ENCODE results near the gene TAS1R1.
"Not testable (repeated sequence)": the region's sequence is repeated elsewhere in the genome, so short reads cannot be mapped to it uniquely, and the experiment has no call there.

Gene TAS1R1

DNA sequence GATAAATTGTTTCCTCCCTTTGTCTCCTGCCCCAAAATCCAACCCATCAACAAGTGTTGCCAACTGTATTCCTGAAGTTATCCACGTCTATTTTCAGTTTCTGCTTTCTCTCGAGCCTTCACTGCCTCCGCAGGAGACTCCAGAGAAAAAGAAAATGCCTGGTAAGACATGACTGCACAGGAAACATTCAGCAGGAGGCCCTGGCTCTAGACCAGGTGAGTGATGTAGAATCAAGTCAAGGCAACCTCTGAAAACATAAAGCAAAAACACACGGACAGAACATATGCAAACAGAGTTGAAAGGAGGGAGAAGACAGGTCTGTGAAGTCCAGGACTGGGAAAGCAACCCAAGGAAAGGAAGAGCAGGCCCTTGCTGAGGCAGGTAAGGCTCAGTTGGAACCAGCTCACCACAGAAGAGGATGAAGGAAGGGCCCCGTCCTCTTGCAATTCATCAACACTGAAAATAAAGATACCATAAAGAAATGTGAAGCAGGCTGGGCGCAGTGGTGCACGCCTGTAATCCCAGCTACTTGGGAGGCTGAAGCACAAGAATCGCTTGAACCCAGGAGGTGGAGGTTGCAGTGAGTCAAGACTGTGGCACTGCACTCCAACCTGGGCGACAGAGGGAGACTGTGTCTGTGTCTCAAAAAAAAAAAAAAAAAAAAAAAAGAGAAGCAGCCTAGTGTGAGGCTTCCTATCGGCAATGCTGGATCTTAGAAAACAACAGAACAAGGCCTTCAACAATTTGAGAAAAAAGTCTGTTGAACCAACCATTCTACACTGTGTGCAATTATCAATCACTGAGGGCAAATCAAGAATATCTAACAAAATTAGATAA lies 9.6 kb upstream of the TAS1R1 start:
- no peak overlapping the region for H3K27ac ChIP-seq (ENCODE audit: low read length)
- H3K27me3 ChIP-seq (ENCODE audit: control insufficient read depth in 1 of 2, insufficient read depth in 2 of 2, low read length in 2 of 2), result no peaks in the 10 kb centered on the region
- H3K9ac ChIP-seq (ENCODE audit: low read length in 2 of 2), result no peak overlapping the region
- H3K36me3 ChIP-seq (ENCODE audit: control insufficient read depth in 2 of 2, insufficient read depth in 2 of 2, low read length in 2 of 2), result peaks cover 35 to 49% of the 10 kb centered on the region in 2 donors
- H3K4me3 ChIP-seq (ENCODE audit: low read length in 2 of 2), result no peak overlapping the region
- no peaks in the 10 kb centered on the region for H3K9me3 ChIP-seq (ENCODE audit: control insufficient read depth in 2 of 2, low read length in 2 of 2)
- no peaks in the 10 kb centered on the region for H3K4me1 ChIP-seq (ENCODE audit: control insufficient read depth, insufficient read depth, low read length)

DNA sequence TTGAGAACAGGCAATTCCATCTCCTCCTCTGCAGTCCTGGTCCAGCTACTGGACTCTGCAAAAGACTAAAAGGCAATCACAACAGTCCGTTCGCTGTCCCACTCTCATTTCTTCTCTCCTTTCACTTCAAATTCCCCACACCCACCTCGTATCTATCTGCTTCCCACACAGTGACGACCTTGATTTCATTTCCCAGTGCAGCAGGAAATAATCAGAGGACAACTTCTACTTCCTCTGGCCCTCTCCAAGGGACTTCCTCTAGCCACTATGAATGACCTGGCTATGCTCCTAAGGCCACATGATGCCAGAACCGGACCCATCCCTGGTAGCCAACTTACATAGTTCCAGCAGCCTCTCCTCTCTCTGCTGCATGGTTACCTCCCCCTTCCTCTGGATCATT lies 8.8 kb upstream of the TAS1R1 start:
- no peak overlapping the region for H3K4me3 ChIP-seq (ENCODE audit: low read length in 2 of 2)
- H3K27ac ChIP-seq (ENCODE audit: low read length), result no peak overlapping the region
- H3K4me1 ChIP-seq (ENCODE audit: control insufficient read depth, insufficient read depth, low read length), result no peaks in the 10 kb centered on the region
- H3K9ac ChIP-seq (ENCODE audit: low read length in 2 of 2), result no peak overlapping the region
- peaks cover 33 to 47% of the 10 kb centered on the region in 2 donors for H3K36me3 ChIP-seq (ENCODE audit: control insufficient read depth in 2 of 2, insufficient read depth in 2 of 2, low read length in 2 of 2)
- H3K9me3 ChIP-seq (ENCODE audit: control insufficient read depth in 2 of 2, low read length in 2 of 2), result no peaks in the 10 kb centered on the region
- H3K27me3 ChIP-seq (ENCODE audit: control insufficient read depth in 1 of 2, insufficient read depth in 2 of 2, low read length in 2 of 2), result no peaks in the 10 kb centered on the region

DNA sequence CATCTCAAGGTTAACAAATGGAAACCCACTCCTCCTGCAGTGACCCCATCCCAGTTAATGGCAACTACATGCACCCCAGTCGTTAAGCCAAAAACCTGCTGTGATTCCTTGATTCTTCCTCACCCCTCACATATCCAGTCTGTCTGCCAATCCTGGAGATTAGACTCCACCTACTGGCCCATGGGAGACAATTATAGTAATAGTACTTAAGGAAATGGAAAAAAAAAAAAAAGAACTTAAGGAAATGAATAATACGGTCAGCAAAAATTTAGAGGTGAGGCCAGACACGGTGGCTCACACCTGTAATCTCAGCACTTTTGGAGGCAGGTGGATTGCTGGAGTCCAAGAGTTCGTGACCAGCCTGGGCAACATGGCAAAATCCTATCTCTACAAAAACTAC lies 7.8 kb upstream of the TAS1R1 start:
- Histone ChIP-seq H3K4me1 (ENCODE audit: control insufficient read depth, insufficient read depth, low read length) (no peaks in the 10 kb centered on the region), H3K27me3 (ENCODE audit: control insufficient read depth in 1 of 2, insufficient read depth in 2 of 2, low read length in 2 of 2) (no peaks in the 10 kb centered on the region), H3K4me3 (ENCODE audit: low read length in 2 of 2) (no peak overlapping the region), H3K9ac (ENCODE audit: low read length in 2 of 2) (no peak overlapping the region), H3K36me3 (ENCODE audit: control insufficient read depth in 2 of 2, insufficient read depth in 2 of 2, low read length in 2 of 2) (peaks cover 33 to 43% of the 10 kb centered on the region in 2 donors), H3K27ac (ENCODE audit: low read length) (no peak overlapping the region), H3K9me3 (ENCODE audit: control insufficient read depth in 2 of 2, low read length in 2 of 2) (no peaks in the 10 kb centered on the region)

DNA sequence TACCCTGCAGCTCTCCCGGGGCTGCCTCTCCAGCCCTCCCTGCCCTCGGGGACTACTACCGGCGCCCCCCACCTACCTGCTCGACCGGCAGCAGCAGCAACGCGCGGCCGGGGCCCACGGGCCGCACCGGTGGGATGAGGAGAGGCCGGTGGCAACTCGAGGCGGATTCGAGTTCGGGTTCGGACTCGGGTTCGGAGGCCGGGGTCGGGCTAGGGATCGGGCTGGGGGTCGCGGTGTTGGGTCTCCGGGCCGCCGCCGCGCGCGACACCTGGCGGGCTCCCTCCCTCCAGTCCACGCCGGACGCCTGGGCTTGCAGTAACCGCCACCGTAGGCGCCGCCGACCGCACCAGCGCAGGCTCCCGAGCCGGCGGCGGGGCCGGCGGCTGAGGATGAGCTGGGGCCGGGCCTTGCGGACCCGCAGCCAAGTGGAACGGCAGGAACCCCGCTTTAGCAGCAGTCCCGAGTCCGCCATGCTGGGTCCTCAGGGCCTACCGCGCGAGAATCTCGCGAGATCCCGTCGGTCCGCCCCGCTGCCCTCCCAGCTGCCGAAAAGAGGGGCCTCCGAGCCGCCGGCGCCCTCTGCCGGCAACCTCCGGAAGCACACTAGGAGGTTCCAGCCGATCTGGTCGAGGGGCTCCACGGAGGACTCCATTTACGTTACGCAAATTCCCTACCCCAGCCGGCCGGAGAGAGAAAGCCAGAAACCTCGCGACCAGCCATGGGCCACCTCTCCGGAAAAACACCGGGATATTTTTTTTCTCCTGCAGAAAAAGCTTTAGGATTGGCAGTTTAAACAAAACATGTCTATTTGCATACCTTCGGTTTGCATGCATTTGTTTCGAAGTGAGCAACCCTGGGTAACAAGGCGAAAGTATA lies 838 bp upstream of the TAS1R1 start, which contains the start of gene NOL9:
NOL9 (minus strand) TSS at position 483 of the 876 bp plus-strand sequence; CDS start at position 472, 11 bp downstream.
- peak within 1 kb of the TSS; percentile 73 for H3K27ac ChIP-seq (ENCODE audit: low read length)
- H3K27me3 ChIP-seq (ENCODE audit: control insufficient read depth in 1 of 2, insufficient read depth in 2 of 2, low read length in 2 of 2), result no peaks in the 10 kb centered on the region
- peak within 1 kb of the TSS; percentile 84 to 91 for H3K4me3 ChIP-seq (ENCODE audit: low read length in 2 of 2)
- H3K9ac ChIP-seq (ENCODE audit: low read length in 2 of 2), result peak within 1 kb of the TSS; percentile 94 to 97
- no peaks in the 10 kb centered on the region for H3K9me3 ChIP-seq (ENCODE audit: control insufficient read depth in 2 of 2, low read length in 2 of 2)
- H3K36me3 ChIP-seq (ENCODE audit: control insufficient read depth in 2 of 2, insufficient read depth in 2 of 2, low read length in 2 of 2), result peaks cover 4 to 5% of the 10 kb centered on the region in 2 donors
- peaks cover 19% of the 10 kb centered on the region for H3K4me1 ChIP-seq (ENCODE audit: control insufficient read depth, insufficient read depth, low read length)

DNA sequence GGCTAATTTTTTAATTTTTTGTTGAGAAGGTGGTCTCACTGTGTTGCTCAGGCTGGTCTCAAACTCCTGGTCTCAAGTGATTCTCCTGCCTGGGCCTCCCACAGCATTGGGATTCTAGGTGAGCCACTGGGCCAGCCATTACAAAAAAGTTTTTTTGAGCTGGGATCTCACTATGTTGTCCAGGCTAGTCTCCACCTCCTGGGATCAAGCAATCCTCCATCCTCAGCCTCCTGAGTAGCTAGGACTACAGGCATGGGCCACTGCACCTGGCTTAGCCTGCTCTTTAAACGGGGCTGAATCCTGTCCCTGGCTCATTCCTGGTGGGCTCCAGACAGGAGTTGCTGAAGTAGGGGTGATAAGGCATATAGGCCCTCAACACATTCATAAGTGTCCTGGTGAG lies 2.5 kb downstream of the TAS1R1 start:
- no peak overlapping the region for H3K4me3 ChIP-seq (ENCODE audit: low read length in 2 of 2)
- no peaks in the 10 kb centered on the region for H3K36me3 ChIP-seq (ENCODE audit: control insufficient read depth in 2 of 2, insufficient read depth in 2 of 2, low read length in 2 of 2)
- H3K9me3 ChIP-seq (ENCODE audit: control insufficient read depth in 2 of 2, low read length in 2 of 2), result no peaks in the 10 kb centered on the region
- no peaks in the 10 kb centered on the region for H3K27me3 ChIP-seq (ENCODE audit: control insufficient read depth in 1 of 2, insufficient read depth in 2 of 2, low read length in 2 of 2)
- peaks cover 19% of the 10 kb centered on the region for H3K4me1 ChIP-seq (ENCODE audit: control insufficient read depth, insufficient read depth, low read length)
- H3K9ac ChIP-seq (ENCODE audit: low read length in 2 of 2), result no peak overlapping the region
- H3K27ac ChIP-seq (ENCODE audit: low read length), result no peak overlapping the region

DNA sequence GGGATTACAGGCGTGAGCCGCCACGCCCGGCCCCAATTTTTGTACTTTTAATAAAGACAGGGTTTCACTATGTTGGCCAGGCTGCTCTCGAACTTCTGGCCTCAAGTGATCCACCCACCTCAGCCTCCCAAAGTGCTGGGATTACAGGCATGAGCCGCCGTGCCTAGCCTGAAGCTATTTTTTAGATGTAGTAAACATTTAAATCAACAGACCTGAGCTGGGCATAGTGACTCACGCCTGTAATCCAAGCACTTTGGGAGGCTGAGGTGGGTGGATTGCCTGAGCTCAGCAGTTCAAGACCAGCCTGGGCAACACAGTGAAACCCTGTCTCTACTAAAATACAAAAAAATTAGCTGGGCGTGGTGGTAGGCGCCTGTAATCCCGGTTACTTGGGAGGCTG lies 4.1 kb downstream of the TAS1R1 start:
- not testable (repeated sequence) for H3K4me1 ChIP-seq (ENCODE audit: control insufficient read depth, insufficient read depth, low read length); H3K27ac ChIP-seq (ENCODE audit: low read length); H3K36me3 ChIP-seq (ENCODE audit: control insufficient read depth in 2 of 2, insufficient read depth in 2 of 2, low read length in 2 of 2); H3K27me3 ChIP-seq (ENCODE audit: control insufficient read depth in 1 of 2, insufficient read depth in 2 of 2, low read length in 2 of 2); H3K4me3 ChIP-seq (ENCODE audit: low read length in 2 of 2); H3K9ac ChIP-seq (ENCODE audit: low read length in 2 of 2); H3K9me3 ChIP-seq (ENCODE audit: control insufficient read depth in 2 of 2, low read length in 2 of 2)

DNA sequence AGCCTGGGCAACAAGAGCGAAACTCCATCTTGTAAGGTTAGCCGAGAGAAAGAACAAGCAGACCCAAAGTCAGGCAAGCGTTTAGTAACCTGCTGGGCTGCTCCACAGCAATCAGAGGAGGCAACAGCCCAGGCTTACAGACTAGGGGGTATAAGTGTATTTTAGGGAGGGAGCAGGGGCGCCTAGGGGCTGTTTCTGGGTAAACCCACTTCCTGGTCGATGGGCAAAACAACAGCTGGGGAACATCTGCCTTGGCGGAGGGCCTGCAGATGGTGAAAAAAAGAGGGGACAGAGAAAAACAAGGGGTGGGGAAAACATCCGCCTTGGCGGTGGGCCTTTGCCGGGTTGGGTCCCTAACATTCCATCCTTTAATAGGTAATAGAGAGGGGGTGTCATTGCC lies 5.2 kb downstream of the TAS1R1 start:
- Histone ChIP-seq H3K4me1 (ENCODE audit: control insufficient read depth, insufficient read depth, low read length) (peaks cover 2% of the 10 kb centered on the region), H3K9me3 (ENCODE audit: control insufficient read depth in 2 of 2, low read length in 2 of 2) (no peaks in the 10 kb centered on the region), H3K27ac (ENCODE audit: low read length) (no peak overlapping the region), H3K36me3 (ENCODE audit: control insufficient read depth in 2 of 2, insufficient read depth in 2 of 2, low read length in 2 of 2) (no peaks in the 10 kb centered on the region), H3K9ac (ENCODE audit: low read length in 2 of 2) (no peak overlapping the region), H3K4me3 (ENCODE audit: low read length in 2 of 2) (no peak overlapping the region), H3K27me3 (ENCODE audit: control insufficient read depth in 1 of 2, insufficient read depth in 2 of 2, low read length in 2 of 2) (no peaks in the 10 kb centered on the region)

DNA sequence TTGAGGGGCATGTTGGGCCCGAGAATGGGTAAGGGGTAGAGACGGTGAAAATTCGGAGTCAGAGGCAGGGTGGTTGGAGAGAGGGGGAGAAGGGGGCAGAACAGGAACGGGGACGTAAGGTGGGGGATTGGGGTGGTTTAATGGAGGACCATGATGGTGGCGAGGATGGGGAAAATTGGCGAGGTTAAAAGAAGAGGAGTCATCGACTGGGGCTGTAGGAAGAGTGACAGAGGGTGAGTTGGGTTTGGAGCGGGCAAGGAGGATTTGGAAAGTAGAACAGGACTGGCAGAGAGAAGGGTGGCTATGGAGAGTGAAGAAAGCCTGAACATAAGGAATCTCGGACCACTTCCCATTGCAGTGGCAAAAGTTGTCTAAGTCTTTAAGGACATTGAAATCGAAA lies 13.9 kb downstream of the TAS1R1 start:
- Histone ChIP-seq H3K9me3 (ENCODE audit: control insufficient read depth in 2 of 2, low read length in 2 of 2) (no peaks in the 10 kb centered on the region), H3K9ac (ENCODE audit: low read length in 2 of 2) (no peak overlapping the region), H3K27ac (ENCODE audit: low read length) (no peak overlapping the region), H3K4me1 (ENCODE audit: control insufficient read depth, insufficient read depth, low read length) (no peaks in the 10 kb centered on the region), H3K36me3 (ENCODE audit: control insufficient read depth in 2 of 2, insufficient read depth in 2 of 2, low read length in 2 of 2) (no peaks in the 10 kb centered on the region), H3K27me3 (ENCODE audit: control insufficient read depth in 1 of 2, insufficient read depth in 2 of 2, low read length in 2 of 2) (no peaks in the 10 kb centered on the region), H3K4me3 (ENCODE audit: low read length in 2 of 2) (no peak overlapping the region)

GRCh38 chr1:6570100-6570499 lies 15.0 kb downstream of the TAS1R1 start:
- H3K36me3 ChIP-seq (ENCODE audit: control insufficient read depth in 2 of 2, insufficient read depth in 2 of 2, low read length in 2 of 2), result no peaks in the 10 kb centered on the region
- H3K4me3 ChIP-seq (ENCODE audit: low read length in 2 of 2), result no peak overlapping the region
- H3K9me3 ChIP-seq (ENCODE audit: control insufficient read depth in 2 of 2, low read length in 2 of 2), result no peaks in the 10 kb centered on the region
- no peak overlapping the region for H3K27ac ChIP-seq (ENCODE audit: low read length)
- H3K27me3 ChIP-seq (ENCODE audit: control insufficient read depth in 1 of 2, insufficient read depth in 2 of 2, low read length in 2 of 2), result no peaks in the 10 kb centered on the region
- H3K9ac ChIP-seq (ENCODE audit: low read length in 2 of 2), result no peak overlapping the region
- no peaks in the 10 kb centered on the region for H3K4me1 ChIP-seq (ENCODE audit: control insufficient read depth, insufficient read depth, low read length)

DNA sequence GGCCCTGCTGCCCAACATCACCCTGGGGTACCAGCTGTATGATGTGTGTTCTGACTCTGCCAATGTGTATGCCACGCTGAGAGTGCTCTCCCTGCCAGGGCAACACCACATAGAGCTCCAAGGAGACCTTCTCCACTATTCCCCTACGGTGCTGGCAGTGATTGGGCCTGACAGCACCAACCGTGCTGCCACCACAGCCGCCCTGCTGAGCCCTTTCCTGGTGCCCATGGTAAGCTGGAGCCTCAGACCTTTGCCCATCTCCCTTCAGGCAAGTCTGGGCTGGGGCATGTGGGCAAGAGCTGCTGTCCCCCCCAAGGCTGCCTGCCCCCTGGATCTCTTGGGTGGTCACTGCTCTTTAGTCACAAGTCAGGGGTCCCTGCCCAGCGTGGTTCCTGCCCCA lies 15.9 kb downstream of the TAS1R1 start:
- no peaks in the 10 kb centered on the region for H3K4me1 ChIP-seq (ENCODE audit: control insufficient read depth, insufficient read depth, low read length)
- H3K27ac ChIP-seq (ENCODE audit: low read length), result no peak overlapping the region
- H3K4me3 ChIP-seq (ENCODE audit: low read length in 2 of 2), result no peak overlapping the region
- H3K9me3 ChIP-seq (ENCODE audit: control insufficient read depth in 2 of 2, low read length in 2 of 2), result no peaks in the 10 kb centered on the region
- no peaks in the 10 kb centered on the region for H3K27me3 ChIP-seq (ENCODE audit: control insufficient read depth in 1 of 2, insufficient read depth in 2 of 2, low read length in 2 of 2)
- no peaks in the 10 kb centered on the region for H3K36me3 ChIP-seq (ENCODE audit: control insufficient read depth in 2 of 2, insufficient read depth in 2 of 2, low read length in 2 of 2)
- no peak overlapping the region for H3K9ac ChIP-seq (ENCODE audit: low read length in 2 of 2)

Measured in stomach smooth muscle (tissue), 2 donors.